Erythroblast (primary cell): ENCODE data around the gene ARHGAP29.

Source experiments
- DNase-seq, 2 experiments: peaks; one replicate each; lab custom pipeline; 2025; lab: John Stamatoyannopoulos, UW
- GATA1 ChIP-seq: IDR thresholded peaks from 2 replicates; pipeline ENCODE4 v1.6.1; 2011; ENCODE audit warnings: low read depth, mild to moderate bottlenecking, control low read depth, low read length, moderate library complexity
- POLR2A ChIP-seq: IDR thresholded peaks from 2 replicates; pipeline ENCODE4 v1.6.1; 2011; ENCODE audit warnings: mild to moderate bottlenecking, low read length

The ARHGAP29 gene

DNA sequence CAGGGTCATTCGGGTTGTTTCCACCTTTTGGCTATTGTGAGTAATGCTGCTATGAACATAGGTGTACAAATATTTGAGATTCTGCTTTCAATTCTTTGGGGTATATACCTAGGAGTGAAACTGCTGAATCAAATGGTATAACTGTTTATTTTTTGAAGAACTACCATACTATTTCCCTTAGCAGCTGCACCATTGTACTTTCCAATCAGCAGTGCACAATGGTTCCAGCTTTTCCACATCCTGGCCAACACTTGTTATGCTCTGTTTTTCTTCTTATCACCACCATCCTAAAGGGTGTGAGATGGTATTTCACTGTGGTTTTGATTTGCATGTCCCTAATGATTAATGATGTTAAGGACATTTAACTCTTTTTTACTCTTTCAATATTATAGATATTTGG, 112.8 kb downstream of the ARHGAP29 start:
- DNase-seq = no peak
- TF ChIP-seq POLR2A = no peak
- TF ChIP-seq GATA1 = no peak

DNA sequence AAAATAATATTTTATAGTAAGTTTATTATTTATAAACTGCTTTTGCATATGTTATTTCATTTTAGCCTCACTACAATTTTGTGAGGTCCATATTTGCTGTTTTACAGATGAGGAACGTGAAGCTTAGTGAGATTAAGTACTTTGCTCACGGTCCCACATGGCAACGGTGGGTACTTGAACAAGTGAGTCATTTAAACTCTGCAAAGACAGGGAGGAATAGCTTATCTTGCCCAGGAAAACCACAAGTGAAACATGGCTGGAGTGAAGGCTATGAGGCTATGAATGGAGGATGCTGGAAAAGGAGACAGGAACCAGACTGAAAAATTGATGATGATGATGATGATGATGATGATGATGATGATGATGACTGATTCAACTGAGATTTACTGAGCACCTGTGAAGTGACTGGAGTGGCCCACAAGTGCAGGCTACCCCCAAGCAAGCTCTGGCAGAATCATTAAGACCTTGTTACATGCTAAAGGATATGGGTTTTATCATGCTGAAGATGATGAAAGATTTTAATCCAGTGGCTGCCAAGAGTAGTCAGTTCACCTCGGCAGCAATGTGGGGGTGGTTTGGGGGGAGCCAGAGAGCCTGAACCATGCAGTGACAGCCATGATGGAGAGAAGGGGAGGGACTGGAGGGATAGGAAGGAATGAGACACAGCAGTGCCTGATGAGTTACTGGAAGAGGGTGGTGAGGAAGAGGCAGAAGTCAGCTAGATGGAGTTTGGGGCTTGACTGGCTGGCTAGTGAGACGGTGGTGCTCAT, 115.0 kb downstream of the ARHGAP29 start:
- DNase-seq = no peak
- TF ChIP-seq POLR2A (no peak), GATA1 (no peak)
